ENCODE results near the gene GABRR2. TPM values are rescaled to one million over a fixed set of nuclear protein-coding genes. Genes with fewer than 3 reads are reported as not detected.

Gene GABRR2
- total RNA-seq, 1 donor from 2014 or later: 0.61 TPM

GRCh38 chr6:89254569-89254968, 60.5 kb downstream of the GABRR2 start:
- H3K9ac ChIP-seq (ENCODE audit: low read length): no peak overlapping the region
- no peaks in the 10 kb centered on the region for H3K79me2 ChIP-seq (ENCODE audit: insufficient read depth, low read length)
- Mint-ChIP-seq H3K4me3 (ENCODE audit: unreplicated experiment) (no peak overlapping the region), H3K36me3 (ENCODE audit: low read depth, unreplicated experiment) (no peaks in the 10 kb centered on the region), H3K4me1 (ENCODE audit: low read depth, unreplicated experiment) (no peaks in the 10 kb centered on the region), H3K27ac (ENCODE audit: unreplicated experiment) (no peak overlapping the region), H3K27me3 (ENCODE audit: low read depth, unreplicated experiment) (peaks cover 3% of the 10 kb centered on the region), H3K9me3 (ENCODE audit: unreplicated experiment) (no peaks in the 10 kb centered on the region)
- TF ChIP-seq, protein P1, sequence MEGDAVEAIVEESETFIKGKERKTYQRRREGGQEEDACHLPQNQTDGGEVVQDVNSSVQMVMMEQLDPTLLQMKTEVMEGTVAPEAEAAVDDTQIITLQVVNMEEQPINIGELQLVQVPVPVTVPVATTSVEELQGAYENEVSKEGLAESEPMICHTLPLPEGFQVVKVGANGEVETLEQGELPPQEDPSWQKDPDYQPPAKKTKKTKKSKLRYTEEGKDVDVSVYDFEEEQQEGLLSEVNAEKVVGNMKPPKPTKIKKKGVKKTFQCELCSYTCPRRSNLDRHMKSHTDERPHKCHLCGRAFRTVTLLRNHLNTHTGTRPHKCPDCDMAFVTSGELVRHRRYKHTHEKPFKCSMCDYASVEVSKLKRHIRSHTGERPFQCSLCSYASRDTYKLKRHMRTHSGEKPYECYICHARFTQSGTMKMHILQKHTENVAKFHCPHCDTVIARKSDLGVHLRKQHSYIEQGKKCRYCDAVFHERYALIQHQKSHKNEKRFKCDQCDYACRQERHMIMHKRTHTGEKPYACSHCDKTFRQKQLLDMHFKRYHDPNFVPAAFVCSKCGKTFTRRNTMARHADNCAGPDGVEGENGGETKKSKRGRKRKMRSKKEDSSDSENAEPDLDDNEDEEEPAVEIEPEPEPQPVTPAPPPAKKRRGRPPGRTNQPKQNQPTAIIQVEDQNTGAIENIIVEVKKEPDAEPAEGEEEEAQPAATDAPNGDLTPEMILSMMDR (IDR thresholded peaks at IDR 0.05; ENCODE audit: insufficient read depth, low read depth, low read length): no peak
- TF ChIP-seq EZH2 (IDR thresholded peaks at IDR 0.05; ENCODE audit: insufficient read depth, low read length): no peak
- no peaks in the 10 kb centered on the region for H3K9me3 ChIP-seq (ENCODE audit: insufficient read depth, low read depth, low read length)
- no peak overlapping the region for H3K27ac ChIP-seq (ENCODE audit: low read depth, low read length)
- H3K4me2 ChIP-seq (ENCODE audit: low read length): no peak overlapping the region
- FAIRE-seq (no peak), DNase-seq (ENCODE audit: low read depth) (no peak)
- no peak overlapping the region for H3K4me3 ChIP-seq (ENCODE audit: insufficient read depth, low read depth, low read length)
- H2AFZ ChIP-seq (ENCODE audit: low read depth, low read length): no peak overlapping the region
- no peaks in the 10 kb centered on the region for H3K27me3 ChIP-seq (ENCODE audit: insufficient read depth, low read length)
- H4K20me1 ChIP-seq (ENCODE audit: insufficient read depth, low read length): no peaks in the 10 kb centered on the region
- H3K4me1 ChIP-seq (ENCODE audit: insufficient read depth, low read length): no peaks in the 10 kb centered on the region
- H3K36me3 ChIP-seq (ENCODE audit: insufficient read depth, low read length): no peaks in the 10 kb centered on the region

GRCh38 chr6:89252907-89253306, 62.2 kb downstream of the GABRR2 start:
- DNase-seq (ENCODE audit: low read depth) (no peak), FAIRE-seq (no peak)
- Mint-ChIP-seq H3K27ac (ENCODE audit: unreplicated experiment) (no peak overlapping the region), H3K9me3 (ENCODE audit: unreplicated experiment) (no peaks in the 10 kb centered on the region), H3K36me3 (ENCODE audit: low read depth, unreplicated experiment) (no peaks in the 10 kb centered on the region), H3K27me3 (ENCODE audit: low read depth, unreplicated experiment) (peaks cover 5% of the 10 kb centered on the region), H3K4me1 (ENCODE audit: low read depth, unreplicated experiment) (no peaks in the 10 kb centered on the region), H3K4me3 (ENCODE audit: unreplicated experiment) (no peak overlapping the region)
- TF ChIP-seq, protein P1 (IDR thresholded peaks at IDR 0.05; ENCODE audit: insufficient read depth, low read depth, low read length): no peak
- TF ChIP-seq EZH2 (IDR thresholded peaks at IDR 0.05; ENCODE audit: insufficient read depth, low read length): no peak
- Histone ChIP-seq H3K4me3 (ENCODE audit: insufficient read depth, low read depth, low read length) (no peak overlapping the region), H4K20me1 (ENCODE audit: insufficient read depth, low read length) (no peaks in the 10 kb centered on the region), H3K27me3 (ENCODE audit: insufficient read depth, low read length) (no peaks in the 10 kb centered on the region), H3K79me2 (ENCODE audit: insufficient read depth, low read length) (no peaks in the 10 kb centered on the region), H3K9me3 (ENCODE audit: insufficient read depth, low read depth, low read length) (no peaks in the 10 kb centered on the region), H2AFZ (ENCODE audit: low read depth, low read length) (no peak overlapping the region), H3K27ac (ENCODE audit: low read depth, low read length) (no peak overlapping the region), H3K9ac (ENCODE audit: low read length) (no peak overlapping the region), H3K4me1 (ENCODE audit: insufficient read depth, low read length) (no peaks in the 10 kb centered on the region), H3K4me2 (ENCODE audit: low read length) (no peak overlapping the region), H3K36me3 (ENCODE audit: insufficient read depth, low read length) (no peaks in the 10 kb centered on the region)

DNA sequence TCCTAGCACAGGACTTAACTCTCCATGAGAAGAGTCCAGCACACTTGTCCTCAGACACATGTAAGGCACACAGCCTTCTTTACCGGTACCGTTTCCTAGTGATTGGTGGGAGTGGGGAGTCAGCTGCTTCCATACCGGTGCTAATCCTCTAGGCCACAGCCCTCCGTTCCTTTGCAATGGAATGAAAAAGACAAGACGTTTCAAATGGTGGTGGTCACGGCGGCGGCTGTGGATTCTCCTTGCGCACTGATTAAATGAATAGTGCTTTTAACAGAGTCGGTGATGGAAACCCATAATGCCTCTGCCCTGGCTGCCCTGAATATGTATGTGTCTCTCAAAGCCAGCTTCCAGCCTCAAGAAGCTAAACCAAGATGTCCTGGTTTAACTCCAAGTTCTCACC, 63.1 kb downstream of the GABRR2 start:
- no peak for TF ChIP-seq EZH2 (IDR thresholded peaks at IDR 0.05; ENCODE audit: insufficient read depth, low read length)
- TF ChIP-seq, protein P1 (IDR thresholded peaks at IDR 0.05; ENCODE audit: insufficient read depth, low read depth, low read length): no peak
- H2AFZ ChIP-seq (ENCODE audit: low read depth, low read length): no peak overlapping the region

More for the DNA sequence above, 63.1 kb downstream of the GABRR2 start:
- Mint-ChIP-seq H3K27ac (ENCODE audit: unreplicated experiment) (no peak overlapping the region), H3K9me3 (ENCODE audit: unreplicated experiment) (no peaks in the 10 kb centered on the region), H3K4me3 (ENCODE audit: unreplicated experiment) (no peak overlapping the region), H3K36me3 (ENCODE audit: low read depth, unreplicated experiment) (no peaks in the 10 kb centered on the region), H3K4me1 (ENCODE audit: low read depth, unreplicated experiment) (no peaks in the 10 kb centered on the region), H3K27me3 (ENCODE audit: low read depth, unreplicated experiment) (peaks cover 5% of the 10 kb centered on the region)
- H3K79me2 ChIP-seq (ENCODE audit: insufficient read depth, low read length): no peaks in the 10 kb centered on the region
- no peaks in the 10 kb centered on the region for H3K4me1 ChIP-seq (ENCODE audit: insufficient read depth, low read length)
- FAIRE-seq: no peak
- no peaks in the 10 kb centered on the region for H3K9me3 ChIP-seq (ENCODE audit: insufficient read depth, low read depth, low read length)
- no peaks in the 10 kb centered on the region for H3K27me3 ChIP-seq (ENCODE audit: insufficient read depth, low read length)
- H3K9ac ChIP-seq (ENCODE audit: low read length): no peak overlapping the region
- DNase-seq (ENCODE audit: low read depth): no peak
- H3K4me2 ChIP-seq (ENCODE audit: low read length): no peak overlapping the region
- H4K20me1 ChIP-seq (ENCODE audit: insufficient read depth, low read length): no peaks in the 10 kb centered on the region
- no peak overlapping the region for H3K27ac ChIP-seq (ENCODE audit: low read depth, low read length)
- H3K36me3 ChIP-seq (ENCODE audit: insufficient read depth, low read length): no peaks in the 10 kb centered on the region
- no peak overlapping the region for H3K4me3 ChIP-seq (ENCODE audit: insufficient read depth, low read depth, low read length)
